SW 1271 (cell line): ENCODE data around the gene SLC44A3.

Source experiments
- DNase-seq, 2 experiments: peaks; one replicate each; lab custom pipeline; 2025; lab: John Stamatoyannopoulos, UW

SLC44A3 gene

GRCh38 chr1:94907136-94907535 lies 87.0 kb downstream of the SLC44A3 start:
- DNase-seq, result no peak

GRCh38 chr1:94908190-94908589 lies 88.0 kb downstream of the SLC44A3 start:
- DNase-seq, result no peak

- no peak for DNase-seq
Observed at GRCh38 chr1:94908965-94909364, 88.8 kb downstream of the SLC44A3 start.

- DNase-seq, result no peak
Observed at GRCh38 chr1:94909486-94909885, 89.3 kb downstream of the SLC44A3 start.

GRCh38 chr1:94912263-94913184 lies 92.4 kb downstream of the SLC44A3 start:
- DNase-seq, result no peak

- no peak for DNase-seq
Observed at GRCh38 chr1:94917251-94917650, 97.1 kb downstream of the SLC44A3 start.

GRCh38 chr1:94919241-94920030 lies 99.3 kb downstream of the SLC44A3 start:
- no peak for DNase-seq

GRCh38 chr1:94920061-94920460 lies 99.9 kb downstream of the SLC44A3 start:
- DNase-seq, result no peak

- DNase-seq, result no peak
Observed at GRCh38 chr1:94921977-94922376, 101.8 kb downstream of the SLC44A3 start.

- DNase-seq, result no peak
Observed at GRCh38 chr1:94922761-94923331, 102.7 kb downstream of the SLC44A3 start.

GRCh38 chr1:94925004-94925403 lies 104.8 kb downstream of the SLC44A3 start:
- DNase-seq, result no peak

GRCh38 chr1:94925561-94926125 lies 105.5 kb downstream of the SLC44A3 start:
- peak in 1 of 2 experiments; percentile 29 for DNase-seq

GRCh38 chr1:94926126-94926914 lies 106.2 kb downstream of the SLC44A3 start:
- DNase-seq, result peak in 1 of 2 experiments; percentile 21

- DNase-seq, result peak; percentile 35 to 63
Observed at GRCh38 chr1:94926915-94927404, 106.8 kb downstream of the SLC44A3 start, which contains the start of gene CNN3. Gene CNN3 (minus strand): TSS chr1:94927110. CDS start chr1:94926894, 216 bp downstream.

GRCh38 chr1:94927405-94928175 lies 107.4 kb downstream of the SLC44A3 start:
- no peak for DNase-seq

- no peak for DNase-seq
Observed at GRCh38 chr1:94928293-94928939, 108.3 kb downstream of the SLC44A3 start.

GRCh38 chr1:94929351-94930217 lies 109.4 kb downstream of the SLC44A3 start:
- no peak for DNase-seq

GRCh38 chr1:94931254-94931841 lies 111.2 kb downstream of the SLC44A3 start:
- DNase-seq, result no peak
